Ishikawa (cell line): ENCODE measurements around the gene BORA.

Experiments
- CEBPB ChIP-seq: IDR thresholded peaks from 2 replicates; pipeline ENCODE4 v1.6.1; 2012
- CREB1 ChIP-seq: IDR thresholded peaks from 2 replicates; pipeline ENCODE4 v1.6.1; 2012; ENCODE audit warnings: low read depth
- EGR1 ChIP-seq: IDR thresholded peaks from 2 replicates; pipeline ENCODE4 v1.6.1; 2012
- EP300 ChIP-seq: IDR thresholded peaks from 2 replicates; pipeline ENCODE4 v1.6.1; 2012; ENCODE audit warnings: borderline replicate concordance
- FOXM1 ChIP-seq: IDR thresholded peaks from 2 replicates; pipeline ENCODE4 v1.6.1; 2012; ENCODE audit warnings: low read depth, borderline replicate concordance
- NFIC ChIP-seq: IDR thresholded peaks from 2 replicates; pipeline ENCODE4 v1.6.1; 2012
- RAD21 ChIP-seq: IDR thresholded peaks from 2 replicates; pipeline ENCODE4 v1.6.1; 2012; ENCODE audit warnings: low read depth
- TAF1 ChIP-seq: IDR thresholded peaks from 2 replicates; pipeline ENCODE4 v1.6.1; 2012; ENCODE audit warnings: low read depth, mild to moderate bottlenecking
- TCF12 ChIP-seq: IDR thresholded peaks from 2 replicates; pipeline ENCODE4 v1.6.1; 2012; ENCODE audit warnings: low read depth
- YY1 ChIP-seq: IDR thresholded peaks from 2 replicates; pipeline ENCODE4 v1.6.1; 2012; ENCODE audit warnings: low read depth
- ZBTB7A ChIP-seq: IDR thresholded peaks from 2 replicates; pipeline ENCODE4 v1.6.1; 2012; ENCODE audit warnings: low read depth
- TF ChIP-seq, protein P1 (sequence below): IDR thresholded peaks from 2 replicates; pipeline ENCODE4 v1.6.1; 2012; ENCODE audit warnings: low read depth, mild to moderate bottlenecking
- TF ChIP-seq, protein P2 (sequence below): IDR thresholded peaks from 2 replicates; pipeline ENCODE4 v1.6.1; 2012

DNA sequence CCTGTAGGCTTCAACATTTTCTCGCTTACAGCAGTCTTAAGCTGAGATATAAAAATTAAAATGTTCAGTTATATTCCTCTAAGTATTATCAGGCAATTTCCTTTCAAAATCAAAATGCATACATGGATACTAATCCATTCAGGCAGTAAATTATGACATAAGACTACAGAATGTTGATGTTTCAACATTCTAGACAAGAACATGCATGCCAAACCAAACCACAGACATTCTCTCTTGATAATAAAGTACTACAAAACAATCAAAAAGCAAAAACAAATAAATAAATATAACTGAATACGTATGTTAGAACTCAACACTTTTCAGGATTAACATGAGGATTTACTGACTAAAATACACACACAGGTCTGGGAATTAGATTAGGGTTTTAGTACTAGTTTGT lies 46.3 kb downstream of the BORA start:
- TF ChIP-seq CREB1 (no peak), ZBTB7A (no peak), TCF12 (no peak), TAF1 (no peak), CEBPB (no peak), EP300 (no peak), FOXM1 (no peak), NFIC (no peak), YY1 (no peak), EGR1 (no peak), RAD21 (no peak)
- TF ChIP-seq, protein P1, sequence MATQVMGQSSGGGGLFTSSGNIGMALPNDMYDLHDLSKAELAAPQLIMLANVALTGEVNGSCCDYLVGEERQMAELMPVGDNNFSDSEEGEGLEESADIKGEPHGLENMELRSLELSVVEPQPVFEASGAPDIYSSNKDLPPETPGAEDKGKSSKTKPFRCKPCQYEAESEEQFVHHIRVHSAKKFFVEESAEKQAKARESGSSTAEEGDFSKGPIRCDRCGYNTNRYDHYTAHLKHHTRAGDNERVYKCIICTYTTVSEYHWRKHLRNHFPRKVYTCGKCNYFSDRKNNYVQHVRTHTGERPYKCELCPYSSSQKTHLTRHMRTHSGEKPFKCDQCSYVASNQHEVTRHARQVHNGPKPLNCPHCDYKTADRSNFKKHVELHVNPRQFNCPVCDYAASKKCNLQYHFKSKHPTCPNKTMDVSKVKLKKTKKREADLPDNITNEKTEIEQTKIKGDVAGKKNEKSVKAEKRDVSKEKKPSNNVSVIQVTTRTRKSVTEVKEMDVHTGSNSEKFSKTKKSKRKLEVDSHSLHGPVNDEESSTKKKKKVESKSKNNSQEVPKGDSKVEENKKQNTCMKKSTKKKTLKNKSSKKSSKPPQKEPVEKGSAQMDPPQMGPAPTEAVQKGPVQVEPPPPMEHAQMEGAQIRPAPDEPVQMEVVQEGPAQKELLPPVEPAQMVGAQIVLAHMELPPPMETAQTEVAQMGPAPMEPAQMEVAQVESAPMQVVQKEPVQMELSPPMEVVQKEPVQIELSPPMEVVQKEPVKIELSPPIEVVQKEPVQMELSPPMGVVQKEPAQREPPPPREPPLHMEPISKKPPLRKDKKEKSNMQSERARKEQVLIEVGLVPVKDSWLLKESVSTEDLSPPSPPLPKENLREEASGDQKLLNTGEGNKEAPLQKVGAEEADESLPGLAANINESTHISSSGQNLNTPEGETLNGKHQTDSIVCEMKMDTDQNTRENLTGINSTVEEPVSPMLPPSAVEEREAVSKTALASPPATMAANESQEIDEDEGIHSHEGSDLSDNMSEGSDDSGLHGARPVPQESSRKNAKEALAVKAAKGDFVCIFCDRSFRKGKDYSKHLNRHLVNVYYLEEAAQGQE = no peak
- TF ChIP-seq, protein P2, sequence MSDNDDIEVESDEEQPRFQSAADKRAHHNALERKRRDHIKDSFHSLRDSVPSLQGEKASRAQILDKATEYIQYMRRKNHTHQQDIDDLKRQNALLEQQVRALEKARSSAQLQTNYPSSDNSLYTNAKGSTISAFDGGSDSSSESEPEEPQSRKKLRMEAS = no peak
